ENCODE data around the gene EFCAB8.
A peak's percentile ranks its signal among the peaks of the same experiment; 100 is the strongest.

DNA sequence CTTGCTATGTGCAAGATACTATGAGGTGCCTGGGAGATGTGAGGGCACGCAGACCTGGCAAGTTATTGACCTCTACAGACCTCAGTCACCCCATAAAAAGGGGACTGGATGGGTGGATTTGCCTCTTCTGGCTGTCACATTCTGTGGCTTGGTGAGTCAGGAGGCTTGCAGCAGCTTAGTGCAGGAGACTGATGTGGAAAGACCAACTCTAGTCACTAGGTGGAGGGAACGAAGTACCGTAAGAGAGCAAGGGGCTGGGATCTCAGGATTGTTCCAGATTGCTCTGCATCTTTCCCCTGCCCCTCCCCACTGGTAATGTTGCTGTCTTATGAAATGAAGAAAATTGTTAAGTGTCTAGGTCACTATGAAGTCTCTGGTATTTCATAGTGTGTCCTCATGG lies 35.6 kb upstream of the EFCAB8 start:
- TF ChIP-seq, protein P1, sequence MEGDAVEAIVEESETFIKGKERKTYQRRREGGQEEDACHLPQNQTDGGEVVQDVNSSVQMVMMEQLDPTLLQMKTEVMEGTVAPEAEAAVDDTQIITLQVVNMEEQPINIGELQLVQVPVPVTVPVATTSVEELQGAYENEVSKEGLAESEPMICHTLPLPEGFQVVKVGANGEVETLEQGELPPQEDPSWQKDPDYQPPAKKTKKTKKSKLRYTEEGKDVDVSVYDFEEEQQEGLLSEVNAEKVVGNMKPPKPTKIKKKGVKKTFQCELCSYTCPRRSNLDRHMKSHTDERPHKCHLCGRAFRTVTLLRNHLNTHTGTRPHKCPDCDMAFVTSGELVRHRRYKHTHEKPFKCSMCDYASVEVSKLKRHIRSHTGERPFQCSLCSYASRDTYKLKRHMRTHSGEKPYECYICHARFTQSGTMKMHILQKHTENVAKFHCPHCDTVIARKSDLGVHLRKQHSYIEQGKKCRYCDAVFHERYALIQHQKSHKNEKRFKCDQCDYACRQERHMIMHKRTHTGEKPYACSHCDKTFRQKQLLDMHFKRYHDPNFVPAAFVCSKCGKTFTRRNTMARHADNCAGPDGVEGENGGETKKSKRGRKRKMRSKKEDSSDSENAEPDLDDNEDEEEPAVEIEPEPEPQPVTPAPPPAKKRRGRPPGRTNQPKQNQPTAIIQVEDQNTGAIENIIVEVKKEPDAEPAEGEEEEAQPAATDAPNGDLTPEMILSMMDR (IDR thresholded peaks at IDR 0.05; ENCODE audit: insufficient read depth, low read depth, low read length) = peak; percentile 17
- no peak for TF ChIP-seq EZH2 (IDR thresholded peaks at IDR 0.05; ENCODE audit: insufficient read depth, low read length)

Measured in astrocyte (in vitro differentiated cells and primary cell).